HL-60 (cell line): ENCODE data around the gene SVIP.

Source experiments
- CTCF ChIP-seq: IDR thresholded peaks from one replicate; pipeline ENCODE4 v1.5.1; 2011; ENCODE audit warnings: low read length, control low read depth, inconsistent platforms; ENCODE audit not compliant: insufficient read depth
- POLR2AphosphoS5 ChIP-seq: IDR thresholded peaks from 2 replicates; pipeline ENCODE4 v1.6.1; 2012; ENCODE audit warnings: low read depth
- REST ChIP-seq: IDR thresholded peaks from 2 replicates; pipeline ENCODE4 v1.6.1; 2012; ENCODE audit warnings: low read depth; ENCODE audit not compliant: insufficient replicate concordance
- SPI1 ChIP-seq: IDR thresholded peaks from 2 replicates; pipeline ENCODE4 v1.6.1; 2012; ENCODE audit warnings: low read depth, mild to moderate bottlenecking, borderline replicate concordance

DNA sequence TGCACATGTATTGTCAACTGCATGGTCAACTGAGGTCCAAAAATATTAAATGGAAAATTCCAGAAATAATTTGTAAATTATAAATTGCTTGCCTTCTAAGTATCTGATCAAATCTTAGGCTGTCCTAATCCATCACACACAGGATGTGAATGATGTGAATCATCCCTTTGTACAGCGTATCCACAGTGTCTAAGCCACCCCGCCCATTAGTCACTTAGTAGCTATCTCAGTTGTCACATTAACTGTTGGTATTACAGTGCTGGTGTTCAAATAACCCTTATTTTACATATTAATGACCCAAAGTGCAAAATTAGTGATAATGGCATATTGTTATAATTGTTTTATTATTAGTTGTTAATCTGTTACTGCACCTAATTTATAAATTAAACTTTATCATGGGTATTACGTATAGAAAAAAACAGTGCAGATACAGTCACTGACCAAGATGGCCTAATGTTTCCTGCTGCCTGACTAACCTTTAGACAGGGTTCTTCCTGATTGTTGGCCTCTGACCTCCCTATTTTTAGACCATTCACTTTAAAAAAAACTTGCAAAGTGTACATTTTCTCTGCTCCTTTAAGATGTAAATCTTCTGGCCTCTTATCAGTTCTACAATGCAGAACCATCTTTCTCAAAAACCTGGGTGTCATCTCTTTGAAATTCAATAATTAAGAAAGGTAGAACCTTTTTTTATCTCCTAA lies 2.9 kb upstream of the SVIP start:
- TF ChIP-seq CTCF (no peak), POLR2AphosphoS5 (no peak), REST (no peak), SPI1 (no peak)
